ENCODE results near the gene ENO4.

ENO4 gene

DNA sequence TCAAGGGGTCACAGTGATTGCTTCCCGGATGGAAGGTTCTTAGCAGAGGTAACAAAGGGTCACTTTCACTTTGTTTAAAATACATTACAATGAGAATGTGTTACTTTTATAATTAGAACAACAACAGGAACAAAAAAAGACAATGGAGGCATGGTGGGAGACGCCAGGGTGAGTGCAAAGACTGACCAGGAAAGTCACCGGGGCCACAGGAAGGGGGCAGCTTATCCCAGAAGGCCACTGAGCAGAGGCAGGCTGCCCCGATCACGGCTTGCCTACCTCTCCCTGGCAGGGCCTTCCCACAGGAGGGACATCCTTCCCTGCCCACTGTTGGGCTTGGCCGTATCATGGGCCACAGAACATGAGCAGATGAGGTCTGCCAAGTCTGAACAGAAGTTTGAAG lies 46.8 kb upstream of the ENO4 start:
- H3K27me3 ChIP-seq (ENCODE audit: low read depth, low read length): no peaks in the 10 kb centered on the region
- H3K4me2 ChIP-seq (ENCODE audit: low read length): no peak overlapping the region
- no peak for TF ChIP-seq EZH2phosphoT487 (IDR thresholded peaks at IDR 0.05; ENCODE audit: low read depth)
- TF ChIP-seq, protein P1, sequence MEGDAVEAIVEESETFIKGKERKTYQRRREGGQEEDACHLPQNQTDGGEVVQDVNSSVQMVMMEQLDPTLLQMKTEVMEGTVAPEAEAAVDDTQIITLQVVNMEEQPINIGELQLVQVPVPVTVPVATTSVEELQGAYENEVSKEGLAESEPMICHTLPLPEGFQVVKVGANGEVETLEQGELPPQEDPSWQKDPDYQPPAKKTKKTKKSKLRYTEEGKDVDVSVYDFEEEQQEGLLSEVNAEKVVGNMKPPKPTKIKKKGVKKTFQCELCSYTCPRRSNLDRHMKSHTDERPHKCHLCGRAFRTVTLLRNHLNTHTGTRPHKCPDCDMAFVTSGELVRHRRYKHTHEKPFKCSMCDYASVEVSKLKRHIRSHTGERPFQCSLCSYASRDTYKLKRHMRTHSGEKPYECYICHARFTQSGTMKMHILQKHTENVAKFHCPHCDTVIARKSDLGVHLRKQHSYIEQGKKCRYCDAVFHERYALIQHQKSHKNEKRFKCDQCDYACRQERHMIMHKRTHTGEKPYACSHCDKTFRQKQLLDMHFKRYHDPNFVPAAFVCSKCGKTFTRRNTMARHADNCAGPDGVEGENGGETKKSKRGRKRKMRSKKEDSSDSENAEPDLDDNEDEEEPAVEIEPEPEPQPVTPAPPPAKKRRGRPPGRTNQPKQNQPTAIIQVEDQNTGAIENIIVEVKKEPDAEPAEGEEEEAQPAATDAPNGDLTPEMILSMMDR (IDR thresholded peaks at IDR 0.05; ENCODE audit: low read depth, low read length): no peak
- no peak overlapping the region for H3K4me3 ChIP-seq (ENCODE audit: low read length)
- no peaks in the 10 kb centered on the region for H3K4me1 ChIP-seq (ENCODE audit: low read length)
- H2AFZ ChIP-seq (ENCODE audit: low read depth, low read length): no peak overlapping the region
- H3K79me2 ChIP-seq (ENCODE audit: low read length): no peaks in the 10 kb centered on the region
- H3K9ac ChIP-seq (ENCODE audit: low read length): no peak overlapping the region
- H3K36me3 ChIP-seq (replicated peaks; ENCODE audit: low read depth, low read length): no peaks in the 10 kb centered on the region
- no peaks in the 10 kb centered on the region for H4K20me1 ChIP-seq (ENCODE audit: insufficient read depth, low read length)
- no peaks in the 10 kb centered on the region for H3K9me3 ChIP-seq (ENCODE audit: insufficient read depth, low read length)
- no peak overlapping the region for H3K27ac ChIP-seq (ENCODE audit: low read length)

- H4K20me1 ChIP-seq (ENCODE audit: insufficient read depth, low read length): no peaks in the 10 kb centered on the region
- no peaks in the 10 kb centered on the region for H3K36me3 ChIP-seq (replicated peaks; ENCODE audit: low read depth, low read length)
- H3K27ac ChIP-seq (ENCODE audit: low read length): no peak overlapping the region
- H3K4me2 ChIP-seq (ENCODE audit: low read length): no peak overlapping the region
- no peak overlapping the region for H3K4me3 ChIP-seq (ENCODE audit: low read length)
- H3K27me3 ChIP-seq (ENCODE audit: low read depth, low read length): no peaks in the 10 kb centered on the region
- H3K79me2 ChIP-seq (ENCODE audit: low read length): no peaks in the 10 kb centered on the region
- H3K9ac ChIP-seq (ENCODE audit: low read length): no peak overlapping the region
- no peak overlapping the region for H2AFZ ChIP-seq (ENCODE audit: low read depth, low read length)
- no peaks in the 10 kb centered on the region for H3K4me1 ChIP-seq (ENCODE audit: low read length)
- TF ChIP-seq, protein P1 (IDR thresholded peaks at IDR 0.05; ENCODE audit: low read depth, low read length): no peak
- no peak for TF ChIP-seq EZH2phosphoT487 (IDR thresholded peaks at IDR 0.05; ENCODE audit: low read depth)
- no peaks in the 10 kb centered on the region for H3K9me3 ChIP-seq (ENCODE audit: insufficient read depth, low read length)
Observed at GRCh38 chr10:116802876-116803275, 46.4 kb upstream of the ENO4 start.

- Histone ChIP-seq H3K4me2 (ENCODE audit: low read length) (no peak overlapping the region), H3K4me3 (ENCODE audit: low read length) (no peak overlapping the region), H3K9me3 (ENCODE audit: insufficient read depth, low read length) (no peaks in the 10 kb centered on the region), H3K4me1 (ENCODE audit: low read length) (no peaks in the 10 kb centered on the region), H3K79me2 (ENCODE audit: low read length) (no peaks in the 10 kb centered on the region), H3K27me3 (ENCODE audit: low read depth, low read length) (no peaks in the 10 kb centered on the region), H4K20me1 (ENCODE audit: insufficient read depth, low read length) (no peaks in the 10 kb centered on the region), H3K36me3 (replicated peaks; ENCODE audit: low read depth, low read length) (no peaks in the 10 kb centered on the region), H3K27ac (ENCODE audit: low read length) (no peak overlapping the region), H2AFZ (ENCODE audit: low read depth, low read length) (no peak overlapping the region), H3K9ac (ENCODE audit: low read length) (no peak overlapping the region)
- TF ChIP-seq EZH2phosphoT487 (IDR thresholded peaks at IDR 0.05; ENCODE audit: low read depth): no peak
- TF ChIP-seq, protein P1 (IDR thresholded peaks at IDR 0.05; ENCODE audit: low read depth, low read length): no peak
Observed at GRCh38 chr10:116803451-116804249, 45.6 kb upstream of the ENO4 start.

GRCh38 chr10:116808706-116809105 lies 40.6 kb upstream of the ENO4 start:
- no peak overlapping the region for H3K27ac ChIP-seq (ENCODE audit: low read length)
- H3K4me1 ChIP-seq (ENCODE audit: low read length): no peaks in the 10 kb centered on the region
- H3K9ac ChIP-seq (ENCODE audit: low read length): no peak overlapping the region
- TF ChIP-seq, protein P1 (IDR thresholded peaks at IDR 0.05; ENCODE audit: low read depth, low read length): no peak
- no peak for TF ChIP-seq EZH2phosphoT487 (IDR thresholded peaks at IDR 0.05; ENCODE audit: low read depth)
- H3K27me3 ChIP-seq (ENCODE audit: low read depth, low read length): no peaks in the 10 kb centered on the region
- H3K4me2 ChIP-seq (ENCODE audit: low read length): no peak overlapping the region
- no peaks in the 10 kb centered on the region for H3K36me3 ChIP-seq (replicated peaks; ENCODE audit: low read depth, low read length)
- H2AFZ ChIP-seq (ENCODE audit: low read depth, low read length): no peak overlapping the region
- H3K79me2 ChIP-seq (ENCODE audit: low read length): no peaks in the 10 kb centered on the region
- no peaks in the 10 kb centered on the region for H3K9me3 ChIP-seq (ENCODE audit: insufficient read depth, low read length)
- no peaks in the 10 kb centered on the region for H4K20me1 ChIP-seq (ENCODE audit: insufficient read depth, low read length)
- H3K4me3 ChIP-seq (ENCODE audit: low read length): no peak overlapping the region

Measured in OCI-LY3 (cell line).